Nephron progenitor cell (in vitro differentiated cells): ENCODE measurements around the gene ACAD8.

Experiments used
- DNase-seq: peaks from one replicate; pipeline ENCODE4 v3.0.0; 2021
- H3K27ac Mint-ChIP-seq: 2 replicates; pipeline ENCODE4 v1.8.0; 2021; ENCODE audit warnings: mild to moderate bottlenecking, moderate library complexity, mixed read lengths
- H3K27me3 Mint-ChIP-seq: 2 replicates; pipeline ENCODE4 v1.8.0; 2021; ENCODE audit warnings: mild to moderate bottlenecking, low read depth, mixed read lengths; ENCODE audit not compliant: poor library complexity
- H3K36me3 Mint-ChIP-seq: 2 replicates; pipeline ENCODE4 v1.8.0; 2021; ENCODE audit warnings: low read depth, mixed read lengths
- H3K4me1 Mint-ChIP-seq: 2 replicates; pipeline ENCODE4 v1.8.0; 2021; ENCODE audit warnings: mixed read lengths
- H3K4me3 Mint-ChIP-seq: 2 replicates; pipeline ENCODE4 v1.8.0; 2021; ENCODE audit warnings: mild to moderate bottlenecking, moderate library complexity, mixed read lengths
- H3K9me3 Mint-ChIP-seq: 2 replicates; pipeline ENCODE4 v1.8.0; 2021; ENCODE audit warnings: mild to moderate bottlenecking, moderate library complexity, mixed read lengths
- TF ChIP-seq, protein P1 (sequence below): fragments of 200-600 bp; sonication (generic); IDR thresholded peaks from 2 replicates; pipeline ENCODE4 v1.5.0; 2021; ENCODE audit warnings: antibody characterized with exemption

The ACAD8 gene

GRCh38 chr11:134236834-134237556 is 16.4 kb upstream of the ACAD8 start:
- DNase-seq: no peak
- Mint-ChIP-seq H3K36me3 (peaks cover 34% of the 10 kb centered on the region), H3K4me1 (peaks cover 11% of the 10 kb centered on the region), H3K27ac (peak overlapping the region; percentile 37), H3K27me3 (peaks cover 3% of the 10 kb centered on the region), H3K4me3 (no peak overlapping the region), H3K9me3 (no peaks in the 10 kb centered on the region)
- TF ChIP-seq, protein P1, sequence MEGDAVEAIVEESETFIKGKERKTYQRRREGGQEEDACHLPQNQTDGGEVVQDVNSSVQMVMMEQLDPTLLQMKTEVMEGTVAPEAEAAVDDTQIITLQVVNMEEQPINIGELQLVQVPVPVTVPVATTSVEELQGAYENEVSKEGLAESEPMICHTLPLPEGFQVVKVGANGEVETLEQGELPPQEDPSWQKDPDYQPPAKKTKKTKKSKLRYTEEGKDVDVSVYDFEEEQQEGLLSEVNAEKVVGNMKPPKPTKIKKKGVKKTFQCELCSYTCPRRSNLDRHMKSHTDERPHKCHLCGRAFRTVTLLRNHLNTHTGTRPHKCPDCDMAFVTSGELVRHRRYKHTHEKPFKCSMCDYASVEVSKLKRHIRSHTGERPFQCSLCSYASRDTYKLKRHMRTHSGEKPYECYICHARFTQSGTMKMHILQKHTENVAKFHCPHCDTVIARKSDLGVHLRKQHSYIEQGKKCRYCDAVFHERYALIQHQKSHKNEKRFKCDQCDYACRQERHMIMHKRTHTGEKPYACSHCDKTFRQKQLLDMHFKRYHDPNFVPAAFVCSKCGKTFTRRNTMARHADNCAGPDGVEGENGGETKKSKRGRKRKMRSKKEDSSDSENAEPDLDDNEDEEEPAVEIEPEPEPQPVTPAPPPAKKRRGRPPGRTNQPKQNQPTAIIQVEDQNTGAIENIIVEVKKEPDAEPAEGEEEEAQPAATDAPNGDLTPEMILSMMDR: no peak

DNA sequence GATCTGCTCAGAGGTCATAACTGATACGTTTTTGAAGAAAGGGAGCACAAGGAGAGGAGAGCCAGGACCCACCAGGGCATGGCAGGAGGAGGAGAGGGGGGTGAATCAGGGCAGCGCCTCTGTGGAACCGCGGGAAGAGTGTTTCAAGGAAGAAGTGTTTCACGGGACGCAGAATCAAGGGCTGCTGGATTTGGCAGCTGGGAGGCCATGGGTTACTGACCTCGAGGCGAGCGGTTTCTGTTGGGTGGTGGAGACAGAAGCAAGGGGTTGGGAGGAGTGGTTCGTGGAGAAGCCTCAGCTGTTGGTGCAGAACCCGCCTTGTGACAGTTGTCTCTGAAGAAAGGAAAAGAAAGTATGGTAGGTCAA is 15.8 kb upstream of the ACAD8 start:
- Mint-ChIP-seq H3K4me3 (no peak overlapping the region), H3K27me3 (peaks cover 3% of the 10 kb centered on the region), H3K4me1 (peaks cover 5% of the 10 kb centered on the region), H3K9me3 (no peaks in the 10 kb centered on the region), H3K36me3 (peaks cover 34% of the 10 kb centered on the region), H3K27ac (peak overlapping the region; percentile 37)
- no peak for DNase-seq
- TF ChIP-seq, protein P1: no peak

GRCh38 chr11:134238956-134239355 is 14.4 kb upstream of the ACAD8 start:
- H3K27ac Mint-ChIP-seq: no peak overlapping the region
- H3K36me3 Mint-ChIP-seq: peaks cover 34% of the 10 kb centered on the region
- TF ChIP-seq, protein P1: no peak
- peaks cover 3% of the 10 kb centered on the region for H3K27me3 Mint-ChIP-seq
- no peak overlapping the region for H3K4me3 Mint-ChIP-seq
- no peak for DNase-seq
- H3K4me1 Mint-ChIP-seq: no peaks in the 10 kb centered on the region
- H3K9me3 Mint-ChIP-seq: no peaks in the 10 kb centered on the region

DNA sequence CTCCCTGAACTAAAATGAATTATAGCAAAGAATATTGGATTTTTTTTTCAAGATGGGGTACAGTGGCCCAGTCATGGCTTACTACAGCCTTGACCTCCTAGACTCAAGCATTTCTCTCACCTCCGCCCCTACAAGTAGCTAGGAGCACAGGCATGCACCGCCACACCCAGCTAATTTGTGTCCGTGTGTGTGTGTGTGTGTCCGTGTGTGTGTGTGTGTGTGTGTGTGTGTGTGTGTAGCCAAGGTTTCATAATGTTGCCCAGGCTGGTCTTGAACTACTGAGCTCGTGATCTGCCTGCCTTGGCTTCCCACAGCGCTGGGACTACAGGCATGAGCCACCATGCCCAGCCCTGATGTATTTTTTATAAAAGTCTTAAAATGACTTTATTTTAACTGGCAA is 12.8 kb upstream of the ACAD8 start:
- peaks cover 26% of the 10 kb centered on the region for H3K36me3 Mint-ChIP-seq
- peaks cover 3% of the 10 kb centered on the region for H3K27me3 Mint-ChIP-seq
- no peak for DNase-seq
- no peak overlapping the region for H3K27ac Mint-ChIP-seq
- no peaks in the 10 kb centered on the region for H3K4me1 Mint-ChIP-seq
- TF ChIP-seq, protein P1: no peak
- H3K4me3 Mint-ChIP-seq: no peak overlapping the region
- no peaks in the 10 kb centered on the region for H3K9me3 Mint-ChIP-seq

DNA sequence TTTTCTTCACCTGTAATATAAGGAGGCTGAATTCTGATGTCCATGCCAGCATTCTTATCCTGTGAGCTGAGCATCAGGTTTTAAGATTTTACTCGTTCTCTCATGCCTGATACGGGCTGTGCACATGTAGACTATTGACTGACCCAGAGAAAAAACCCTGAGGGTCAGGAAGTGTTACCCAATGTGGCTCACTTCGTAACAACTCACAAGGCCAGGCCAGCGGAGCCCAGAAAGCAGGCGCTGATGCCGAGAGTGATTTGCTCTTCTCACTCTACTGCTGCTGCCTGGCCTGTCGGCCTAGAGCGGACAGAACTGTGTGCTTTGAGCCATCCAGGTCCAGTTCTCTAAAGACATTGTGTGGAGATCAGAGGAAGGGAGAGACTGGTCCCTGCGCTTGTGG is 11.0 kb upstream of the ACAD8 start:
- no peak overlapping the region for H3K4me3 Mint-ChIP-seq
- TF ChIP-seq, protein P1: no peak
- no peak for DNase-seq
- no peaks in the 10 kb centered on the region for H3K9me3 Mint-ChIP-seq
- peaks cover 23% of the 10 kb centered on the region for H3K36me3 Mint-ChIP-seq
- H3K4me1 Mint-ChIP-seq: no peaks in the 10 kb centered on the region
- H3K27me3 Mint-ChIP-seq: peaks cover 3% of the 10 kb centered on the region
- no peak overlapping the region for H3K27ac Mint-ChIP-seq

DNA sequence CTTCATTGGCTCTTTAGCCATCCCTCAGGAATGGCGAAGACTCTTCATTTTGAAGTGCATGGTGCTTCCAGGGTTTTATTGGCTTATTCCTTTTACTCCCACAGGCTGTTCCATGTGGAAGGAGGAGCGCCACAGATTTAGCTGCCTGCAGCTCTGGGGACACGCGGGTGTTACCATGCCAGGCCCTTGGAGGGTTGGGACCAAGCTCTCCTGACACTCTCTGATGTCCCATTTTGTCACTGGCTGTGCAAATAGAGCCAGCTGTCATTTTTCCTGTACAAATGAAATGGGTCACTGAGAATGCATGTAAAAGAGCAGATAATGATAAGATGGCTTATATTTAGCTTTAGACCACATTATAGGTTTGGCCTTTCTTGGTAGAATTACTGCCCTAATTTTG is 9.5 kb upstream of the ACAD8 start:
- TF ChIP-seq, protein P1: no peak
- no peak for DNase-seq
- no peak overlapping the region for H3K4me3 Mint-ChIP-seq
- no peaks in the 10 kb centered on the region for H3K27me3 Mint-ChIP-seq
- H3K27ac Mint-ChIP-seq: no peak overlapping the region
- H3K9me3 Mint-ChIP-seq: no peaks in the 10 kb centered on the region
- H3K36me3 Mint-ChIP-seq: peaks cover 26% of the 10 kb centered on the region
- H3K4me1 Mint-ChIP-seq: no peaks in the 10 kb centered on the region
